NB4 (cell line): ENCODE data around the gene RAF1.

Experiments
- DNase-seq: peaks from one replicate; pipeline ENCODE4 v3.0.0; 2010; ENCODE audit warnings: low read depth
- H3K4me3 ChIP-seq: one replicate; pipeline ENCODE4 v1.5.1; 2011; ENCODE audit warnings: mild to moderate bottlenecking, low read depth, low read length, moderate library complexity
- CTCF ChIP-seq: IDR thresholded peaks from one replicate; pipeline ENCODE4 v1.5.1; 2012; ENCODE audit warnings: low read depth, low read length
- MAX ChIP-seq: IDR thresholded peaks from 2 replicates; pipeline ENCODE4 v1.6.1; 2011; ENCODE audit warnings: low read depth, low read length
- MYC ChIP-seq: IDR thresholded peaks from 2 replicates; pipeline ENCODE4 v1.6.1; 2011; ENCODE audit warnings: low read depth, low read length
- POLR2A ChIP-seq: IDR thresholded peaks from 2 replicates; pipeline ENCODE4 v1.6.1; 2011; ENCODE audit warnings: mild to moderate bottlenecking; ENCODE audit not compliant: insufficient read length; ENCODE audit errors: extremely low read depth

The RAF1 gene

GRCh38 chr3:12569836-12570235, 94.1 kb downstream of the RAF1 start:
- DNase-seq = no peak
- no peak for TF ChIP-seq MYC
- TF ChIP-seq POLR2A = no peak
- TF ChIP-seq MAX = no peak
- no peak for TF ChIP-seq CTCF
- no peak overlapping the region for H3K4me3 ChIP-seq

- DNase-seq = no peak
- TF ChIP-seq CTCF (no peak), MYC (no peak), MAX (no peak), POLR2A (no peak)
- H3K4me3 ChIP-seq = no peak overlapping the region
These were observed 95.2 kb downstream of the RAF1 start for GRCh38 chr3:12568747-12569146.

- no peak for DNase-seq
- no peak for TF ChIP-seq MYC
- TF ChIP-seq MAX = no peak
- no peak for TF ChIP-seq CTCF
- TF ChIP-seq POLR2A = no peak
- H3K4me3 ChIP-seq = no peak overlapping the region
These were observed 96.9 kb downstream of the RAF1 start for GRCh38 chr3:12566976-12567375.

GRCh38 chr3:12562451-12562850, 101.5 kb downstream of the RAF1 start:
- no peak for TF ChIP-seq MAX
- TF ChIP-seq POLR2A = no peak
- TF ChIP-seq CTCF = no peak
- TF ChIP-seq MYC = no peak
- H3K4me3 ChIP-seq = no peak overlapping the region
- no peak for DNase-seq

- no peak overlapping the region for H3K4me3 ChIP-seq
- no peak for DNase-seq
- TF ChIP-seq MAX (no peak), POLR2A (no peak), CTCF (no peak), MYC (no peak)
These were observed 102.5 kb downstream of the RAF1 start for GRCh38 chr3:12561397-12561796.
